GM20000 (cell line): ENCODE data around the gene DTX2.
"Not testable (repeated sequence)": the region's sequence is repeated elsewhere in the genome, so short reads cannot be mapped to it uniquely, and the experiment has no call there.

Source experiments
- DNase-seq: peaks from one replicate; pipeline ENCODE4 v3.0.0; 2012; ENCODE audit warnings: low spot score
- CTCF ChIP-seq: IDR thresholded peaks from 2 replicates; pipeline ENCODE4 v1.5.1; 2012; ENCODE audit warnings: mild to moderate bottlenecking, control low read depth; ENCODE audit errors: extremely low read depth, missing control alignments

DTX2 gene

GRCh38 chr7:76461464-76462101, at the start of gene DTX2:
DTX2 (plus strand) TSS chr7:76461709; CDS start chr7:76480510, 18,801 bp downstream.
- not testable (repeated sequence) for DNase-seq

GRCh38 chr7:76412249-76412648, 49.3 kb upstream of the DTX2 start:
- DNase-seq: no peak
- no peak for TF ChIP-seq CTCF

GRCh38 chr7:76417654-76418310, 43.7 kb upstream of the DTX2 start:
- DNase-seq: not testable (repeated sequence)

GRCh38 chr7:76421097-76421496, 40.4 kb upstream of the DTX2 start:
- DNase-seq: not testable (repeated sequence)

GRCh38 chr7:76423666-76424412, 37.7 kb upstream of the DTX2 start:
- no peak for DNase-seq
- no peak for TF ChIP-seq CTCF

- no peak for DNase-seq
- TF ChIP-seq CTCF: no peak
Observed at GRCh38 chr7:76424413-76425111, 36.9 kb upstream of the DTX2 start, which contains the start of gene ZP3. ZP3 (plus strand) TSS chr7:76424950; CDS start chr7:76424965, 15 bp downstream.

GRCh38 chr7:76425156-76425555, 36.4 kb upstream of the DTX2 start:
- TF ChIP-seq CTCF: no peak
- DNase-seq: no peak

- not testable (repeated sequence) for DNase-seq
Observed at GRCh38 chr7:76425558-76425957, 36.0 kb upstream of the DTX2 start.

GRCh38 chr7:76426246-76426645, 35.3 kb upstream of the DTX2 start:
- DNase-seq: no peak

More at GRCh38 chr7:76426246-76426645, 35.3 kb upstream of the DTX2 start:
- TF ChIP-seq CTCF: no peak
